M059J (cell line): Measurements from ENCODE around the gene IGF2. TPM values are rescaled to one million over a fixed set of nuclear protein-coding genes. Genes with fewer than 3 reads are reported as not detected.
"Not testable (repeated sequence)": the region's sequence is repeated elsewhere in the genome, so short reads cannot be mapped to it uniquely, and the experiment has no call there.

ENCODE experiments used
- DNase-seq: peaks from one replicate; pipeline ENCODE4 v3.0.0-alpha.2; 2012; ENCODE audit warnings: low read depth
- total RNA-seq: library from RNA; depleted of rRNA; stranded (reverse); fragments of >200 nt; shearing (Covaris generic); gene quantifications from 2 replicates; pipeline ENCODE4 v1.2.3, GENCODE V29; 2014; rRNA removed

IGF2 gene
- 0.02 and 0.07 TPM in 2 replicates for total RNA-seq

GRCh38 chr11:2139123-2139521 lies at the start of gene IGF2:
TSS of gene IGF2 (minus strand) at chr11:2139389. CDS start at chr11:2135523, 3,866 bp downstream.
- DNase-seq = no peak

GRCh38 chr11:2188745-2189144 lies 49.6 kb upstream of the IGF2 start:
- DNase-seq = no peak

- no peak for DNase-seq
Measured at GRCh38 chr11:2187280-2187707, 48.1 kb upstream of the IGF2 start.

- peak; percentile 54 for DNase-seq
Measured at GRCh38 chr11:2186669-2187279, 47.6 kb upstream of the IGF2 start.

GRCh38 chr11:2185324-2186085 lies 46.3 kb upstream of the IGF2 start:
- DNase-seq = peak; percentile 40

GRCh38 chr11:2182692-2183474 lies 43.7 kb upstream of the IGF2 start:
- no peak for DNase-seq

- DNase-seq = no peak
Measured at GRCh38 chr11:2182075-2182474, 42.9 kb upstream of the IGF2 start.

- peak; percentile 39 for DNase-seq
Measured at GRCh38 chr11:2180789-2181370, 41.7 kb upstream of the IGF2 start.

GRCh38 chr11:2180347-2180746 lies 41.2 kb upstream of the IGF2 start:
- DNase-seq = no peak

- DNase-seq = no peak
Measured at GRCh38 chr11:2179516-2179915, 40.3 kb upstream of the IGF2 start.

GRCh38 chr11:2178906-2179494 lies 39.8 kb upstream of the IGF2 start:
- peak; percentile 92 for DNase-seq

- DNase-seq = not testable (repeated sequence)
Measured at GRCh38 chr11:2178055-2178773, 39.0 kb upstream of the IGF2 start.

- no peak for DNase-seq
Measured at GRCh38 chr11:2177076-2177475, 37.9 kb upstream of the IGF2 start.

- DNase-seq = no peak
Measured at GRCh38 chr11:2176389-2176900, 37.3 kb upstream of the IGF2 start.

- DNase-seq = peak; percentile 94
Measured at GRCh38 chr11:2175659-2176058, 36.5 kb upstream of the IGF2 start.

- no peak for DNase-seq
Measured at GRCh38 chr11:2174361-2174760, 35.2 kb upstream of the IGF2 start.

- DNase-seq = no peak
Measured at GRCh38 chr11:2173761-2174160, 34.6 kb upstream of the IGF2 start.

- no peak for DNase-seq
Measured at GRCh38 chr11:2173150-2173693, 34.0 kb upstream of the IGF2 start.

GRCh38 chr11:2172676-2173075 lies 33.5 kb upstream of the IGF2 start:
- DNase-seq = no peak

GRCh38 chr11:2171591-2172003 lies 32.4 kb upstream of the IGF2 start, which contains the start of gene TH:
TSS of gene TH (minus strand) at chr11:2171815. CDS start at chr11:2171786, 29 bp downstream.
- no peak for DNase-seq
